HG02885 (cell line): ENCODE measurements around the gene STARD3.
A peak's percentile ranks its signal among the peaks of the same experiment; 100 is the strongest.
"Not testable (repeated sequence)": the region's sequence is repeated elsewhere in the genome, so short reads cannot be mapped to it uniquely, and the experiment has no call there.

Source experiments
- ATAC-seq: cut with Tn5 transposase; IDR thresholded peaks from one replicate; pipeline ENCODE4 v1.9.1; 2021; ENCODE audit warnings: mild to moderate bottlenecking; ENCODE audit not compliant: unreplicated experiment, poor library complexity

STARD3 gene

DNA sequence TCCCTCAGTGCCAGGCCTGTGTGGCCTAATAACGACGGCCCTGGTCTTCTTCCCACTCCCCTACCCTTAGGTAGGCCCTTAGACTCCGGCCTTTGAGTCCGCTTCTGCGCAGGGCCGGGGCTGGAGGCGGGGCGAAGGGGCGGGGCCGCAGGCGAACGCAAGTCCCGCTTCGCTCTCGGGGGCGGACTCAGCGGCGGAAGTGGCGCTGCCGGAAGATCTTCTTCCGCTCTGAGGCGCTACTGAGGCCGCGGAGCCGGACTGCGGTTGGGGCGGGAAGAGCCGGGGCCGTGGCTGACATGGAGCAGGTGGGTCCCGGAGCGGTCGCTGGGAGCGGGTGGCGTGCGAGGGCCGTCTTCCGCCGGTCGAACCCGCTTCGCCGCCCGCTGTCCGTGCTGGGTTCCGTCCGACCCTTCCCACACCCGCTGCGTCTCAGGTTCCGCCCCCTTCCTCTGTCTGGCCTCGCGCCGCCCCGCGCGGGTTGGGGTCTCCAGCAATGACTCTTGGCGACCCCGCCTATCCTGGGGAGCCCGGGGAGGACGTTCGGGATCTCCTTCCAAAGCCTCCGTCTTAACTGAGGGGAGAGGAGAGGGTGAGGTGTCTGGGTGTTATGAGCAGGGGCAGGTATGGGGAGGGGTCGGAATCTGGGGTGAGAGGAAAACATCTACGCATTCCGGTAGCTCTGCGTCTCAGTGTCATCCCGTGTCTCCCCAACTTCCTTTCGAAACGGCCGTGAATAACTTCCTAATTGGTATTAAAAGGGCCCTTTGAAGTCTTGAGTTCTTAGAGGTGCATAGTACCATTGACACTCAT lies at the start of gene STARD3:
Gene STARD3 (plus strand): TSS at position 218 of the 810 bp plus-strand sequence. CDS start 16,388 bp downstream, outside the sequence.
- peak; percentile 79 for ATAC-seq

DNA sequence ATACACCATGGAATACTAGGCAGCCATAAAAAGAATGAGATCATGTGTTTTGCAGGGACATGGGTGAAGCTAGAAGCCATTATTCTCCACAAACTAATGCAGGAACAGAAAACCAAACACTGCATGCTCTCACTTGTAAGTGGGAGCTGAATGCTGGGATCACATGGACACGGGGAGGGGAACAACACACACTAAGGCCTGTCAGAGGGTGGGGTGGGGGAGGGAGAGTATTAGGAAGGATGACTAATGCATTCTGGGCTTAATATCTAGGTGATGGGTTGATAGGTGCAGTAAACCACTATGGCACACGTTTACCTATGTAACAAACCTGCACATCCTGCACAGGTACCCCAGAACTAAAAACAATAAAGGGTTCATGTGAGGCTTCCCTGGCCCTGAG lies 46.8 kb upstream of the STARD3 start:
- not testable (repeated sequence) for ATAC-seq

GRCh38 chr17:39591958-39592954 lies 44.7 kb upstream of the STARD3 start:
- no peak for ATAC-seq

DNA sequence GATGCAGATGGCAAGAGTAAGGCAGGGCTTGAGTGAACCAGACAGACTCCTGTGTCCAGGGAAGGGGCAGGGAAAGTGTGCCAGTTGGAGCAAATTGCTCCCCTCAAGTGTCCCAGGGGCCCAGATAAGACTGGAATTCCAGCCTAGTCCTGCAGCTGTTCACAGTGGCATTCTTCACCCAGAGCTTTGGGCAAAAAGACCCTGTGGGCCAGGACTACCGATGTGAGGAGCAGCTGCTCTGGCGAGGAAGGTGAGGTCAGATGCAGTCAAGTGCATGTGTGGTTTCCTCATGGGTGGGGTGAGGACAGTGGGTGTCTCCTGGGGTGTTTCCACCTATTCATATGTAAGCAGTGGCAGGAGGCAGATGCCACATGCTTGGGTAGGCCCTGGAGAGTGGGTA lies 43.6 kb upstream of the STARD3 start:
- no peak for ATAC-seq

DNA sequence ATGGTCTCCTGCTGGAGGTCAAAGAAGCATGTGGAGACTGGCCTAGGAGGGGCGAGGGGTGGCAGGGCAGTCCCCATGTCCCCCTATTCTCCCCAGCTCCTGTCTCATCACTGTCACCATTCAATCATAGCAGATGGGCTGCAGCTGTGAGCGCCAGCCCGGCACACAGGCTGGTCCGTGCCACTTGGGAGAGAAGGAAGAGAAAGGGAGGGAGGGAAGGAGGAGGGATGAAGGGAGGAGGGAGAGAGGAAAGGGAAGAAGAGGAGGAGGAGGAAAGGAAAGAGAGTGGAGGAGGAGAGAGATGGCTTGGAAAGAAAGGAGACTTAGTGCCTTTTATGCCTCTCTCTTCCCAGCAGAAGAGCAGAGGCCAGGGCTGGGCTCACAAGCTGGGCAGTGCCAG lies 41.6 kb upstream of the STARD3 start:
- no peak for ATAC-seq

- no peak for ATAC-seq
These were observed 40.9 kb upstream of the STARD3 start for GRCh38 chr17:39595928-39596510.

- no peak for ATAC-seq
These were observed 40.2 kb upstream of the STARD3 start for GRCh38 chr17:39596543-39597267.

DNA sequence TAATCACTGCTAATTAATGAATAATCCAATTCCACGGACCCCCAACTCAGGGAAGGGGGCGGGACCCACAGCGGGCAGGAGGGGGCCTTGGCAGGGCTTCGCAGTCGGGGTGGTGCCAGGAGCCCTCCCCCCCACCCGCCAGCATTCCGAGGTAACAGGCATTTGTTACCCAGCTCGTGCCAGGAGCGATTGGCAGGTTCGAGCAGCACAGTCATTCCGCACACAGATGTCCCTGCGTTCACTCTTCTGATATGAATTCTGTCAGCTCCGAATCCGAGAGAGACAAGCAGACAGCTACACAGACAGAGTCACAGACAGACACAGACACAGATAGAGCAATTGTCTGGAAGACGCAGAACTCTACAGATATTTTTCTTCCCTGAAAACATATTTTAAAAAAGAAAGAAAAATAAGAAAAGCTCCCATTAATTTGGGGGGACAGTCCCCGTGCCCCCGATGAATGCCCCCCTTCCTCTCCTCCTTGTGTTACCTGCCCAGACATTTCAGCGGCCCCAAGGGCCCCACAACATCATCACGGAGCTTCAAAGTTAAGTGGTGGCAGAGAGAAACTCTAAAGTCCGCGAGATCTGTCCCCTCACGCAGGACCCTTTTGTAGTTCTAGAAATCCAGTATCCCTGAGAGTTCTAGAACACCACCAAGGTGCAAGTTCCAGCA lies 39.4 kb upstream of the STARD3 start:
- no peak for ATAC-seq

GRCh38 chr17:39598047-39598481 lies 38.9 kb upstream of the STARD3 start:
- no peak for ATAC-seq

- no peak for ATAC-seq
These were observed 38.3 kb upstream of the STARD3 start for GRCh38 chr17:39598630-39599003.

GRCh38 chr17:39599004-39599664 lies 37.8 kb upstream of the STARD3 start:
- ATAC-seq: no peak

DNA sequence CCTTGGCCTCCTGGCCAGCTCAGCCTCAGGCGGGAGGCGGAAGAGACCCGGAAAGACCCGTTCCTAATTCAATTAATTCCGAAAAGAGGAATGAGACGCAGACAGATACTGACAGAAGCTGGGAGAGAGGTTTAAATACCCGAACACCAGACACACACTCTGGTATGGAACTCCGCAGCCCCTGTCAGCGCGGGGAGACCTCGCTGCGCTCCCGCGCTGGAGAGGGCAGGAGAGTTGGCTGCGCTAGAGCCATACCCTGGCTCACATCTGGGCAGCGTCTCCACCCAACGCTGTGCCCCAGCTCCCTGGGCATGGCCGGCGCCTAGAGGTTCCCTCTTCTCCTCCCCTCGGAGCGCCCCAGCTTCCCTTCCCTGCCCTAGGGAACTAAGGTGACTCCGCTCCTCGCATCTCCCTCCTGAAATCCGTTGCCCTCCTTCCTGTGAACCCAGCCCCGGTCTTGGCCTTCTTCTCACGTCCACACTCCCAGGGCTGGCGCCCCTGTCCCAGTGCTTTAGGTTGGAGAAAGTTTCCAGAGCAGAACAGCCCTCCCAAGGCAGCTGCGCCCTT lies 37.2 kb upstream of the STARD3 start:
- no peak for ATAC-seq

DNA sequence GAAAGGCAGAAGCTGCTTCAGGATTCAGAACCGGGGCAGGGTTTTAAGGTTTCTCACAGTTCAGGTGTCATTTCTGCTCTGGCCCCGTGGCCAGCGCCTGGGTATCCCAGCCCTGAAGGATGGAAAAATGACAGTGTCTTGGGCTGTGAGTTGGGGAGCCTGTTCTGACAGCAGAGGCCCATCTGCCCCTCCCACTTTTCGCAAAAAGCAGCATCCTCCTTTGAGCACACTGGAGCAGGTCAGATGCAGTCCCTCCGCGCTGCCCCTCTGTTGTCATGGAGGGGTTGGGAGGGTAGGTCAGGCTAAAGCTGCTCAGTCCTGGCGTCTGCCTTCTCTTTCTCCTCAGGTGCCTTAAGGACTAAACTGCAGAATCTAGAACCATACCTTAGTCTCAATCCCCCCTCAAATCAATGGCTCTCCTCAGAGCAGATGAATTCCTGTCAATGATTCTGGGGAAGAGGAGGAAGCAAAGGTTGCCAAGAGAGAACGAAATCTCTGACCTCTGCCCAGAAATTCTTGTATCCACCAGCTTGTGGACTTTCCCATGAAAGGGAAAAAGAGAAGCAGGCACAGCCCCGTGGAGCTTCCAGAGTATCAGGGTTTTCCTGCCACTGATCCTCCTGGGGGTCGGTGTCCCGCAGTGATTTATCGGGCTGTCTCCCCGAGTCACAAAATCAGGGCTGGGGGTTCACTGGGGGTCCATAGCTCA lies 36.5 kb upstream of the STARD3 start:
- ATAC-seq: no peak

DNA sequence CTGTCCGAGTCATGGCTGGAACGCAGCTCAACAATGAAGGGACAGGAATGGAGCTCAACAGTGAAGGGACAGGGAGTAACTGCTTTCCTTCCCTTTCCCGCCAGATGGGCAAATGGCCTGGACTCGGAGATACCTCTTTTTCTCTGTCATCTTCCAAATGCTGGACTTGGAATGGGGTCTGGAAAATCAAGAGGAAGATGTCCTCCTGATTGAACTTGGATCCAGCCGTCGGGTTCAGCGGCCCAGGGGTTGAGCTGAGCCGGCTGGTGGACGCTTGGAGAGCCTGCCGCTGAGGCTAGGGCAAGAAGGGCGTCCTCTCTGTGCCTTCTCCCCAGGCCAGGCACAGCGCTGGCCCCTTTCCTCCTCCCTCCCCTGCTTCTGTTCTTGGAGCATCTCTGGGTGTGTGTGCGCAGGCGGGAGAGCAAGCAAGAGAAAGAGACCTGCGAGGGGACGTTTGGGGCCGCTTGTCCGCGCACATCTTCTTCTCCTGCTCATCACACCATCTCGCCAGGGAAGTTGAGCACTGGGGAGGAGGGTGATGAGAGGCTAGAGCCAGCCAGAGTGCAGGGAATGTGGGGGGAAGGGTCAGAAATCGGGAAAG lies 35.8 kb upstream of the STARD3 start:
- ATAC-seq: no peak

GRCh38 chr17:39601758-39602532 lies 35.0 kb upstream of the STARD3 start:
- ATAC-seq: no peak

- ATAC-seq: no peak
These were observed 34.2 kb upstream of the STARD3 start for GRCh38 chr17:39602533-39603303.
